ENCODE measurements around the gene CRTC3.
"Not testable (repeated sequence)": the region's sequence is repeated elsewhere in the genome, so short reads cannot be mapped to it uniquely, and the experiment has no call there.

CRTC3 gene

GRCh38 chr15:90636993-90637392 is 107.3 kb downstream of the CRTC3 start:
- H3K4me1 ChIP-seq (ENCODE audit: insufficient read depth, low read length); H3K27ac ChIP-seq (ENCODE audit: low read length); H3K4me3 ChIP-seq (ENCODE audit: low read length); H3K36me3 ChIP-seq (ENCODE audit: insufficient read depth, low read depth, low read length); H3K27me3 ChIP-seq (ENCODE audit: insufficient read depth, low read length); H3K9me3 ChIP-seq (ENCODE audit: insufficient read depth, low read depth, low read length); H3K9ac ChIP-seq (ENCODE audit: low read depth, low read length): not testable (repeated sequence)

GRCh38 chr15:90637693-90638092 is 108.0 kb downstream of the CRTC3 start:
- Histone ChIP-seq H3K4me3 (ENCODE audit: low read length) (no peak overlapping the region), H3K36me3 (ENCODE audit: insufficient read depth, low read depth, low read length) (no peaks in the 10 kb centered on the region), H3K9me3 (ENCODE audit: insufficient read depth, low read depth, low read length) (no peaks in the 10 kb centered on the region), H3K27me3 (ENCODE audit: insufficient read depth, low read length) (no peaks in the 10 kb centered on the region), H3K4me1 (ENCODE audit: insufficient read depth, low read length) (no peaks in the 10 kb centered on the region), H3K9ac (ENCODE audit: low read depth, low read length) (no peak overlapping the region), H3K27ac (ENCODE audit: low read length) (no peak overlapping the region)

GRCh38 chr15:90638201-90638691 is 108.5 kb downstream of the CRTC3 start:
- no peak overlapping the region for H3K9ac ChIP-seq (ENCODE audit: low read depth, low read length)
- H3K36me3 ChIP-seq (ENCODE audit: insufficient read depth, low read depth, low read length), result no peaks in the 10 kb centered on the region
- H3K27ac ChIP-seq (ENCODE audit: low read length), result no peak overlapping the region
- no peak overlapping the region for H3K4me3 ChIP-seq (ENCODE audit: low read length)
- H3K27me3 ChIP-seq (ENCODE audit: insufficient read depth, low read length), result no peaks in the 10 kb centered on the region
- H3K9me3 ChIP-seq (ENCODE audit: insufficient read depth, low read depth, low read length), result no peaks in the 10 kb centered on the region
- no peaks in the 10 kb centered on the region for H3K4me1 ChIP-seq (ENCODE audit: insufficient read depth, low read length)

GRCh38 chr15:90638963-90639362 is 109.2 kb downstream of the CRTC3 start:
- Histone ChIP-seq H3K27ac (ENCODE audit: low read length) (no peak overlapping the region), H3K4me3 (ENCODE audit: low read length) (no peak overlapping the region), H3K9me3 (ENCODE audit: insufficient read depth, low read depth, low read length) (no peaks in the 10 kb centered on the region), H3K36me3 (ENCODE audit: insufficient read depth, low read depth, low read length) (no peaks in the 10 kb centered on the region), H3K4me1 (ENCODE audit: insufficient read depth, low read length) (no peaks in the 10 kb centered on the region), H3K27me3 (ENCODE audit: insufficient read depth, low read length) (no peaks in the 10 kb centered on the region), H3K9ac (ENCODE audit: low read depth, low read length) (no peak overlapping the region)

GRCh38 chr15:90640862-90641261 is 111.1 kb downstream of the CRTC3 start:
- Histone ChIP-seq H3K36me3 (ENCODE audit: insufficient read depth, low read depth, low read length) (no peaks in the 10 kb centered on the region), H3K27ac (ENCODE audit: low read length) (no peak overlapping the region), H3K27me3 (ENCODE audit: insufficient read depth, low read length) (no peaks in the 10 kb centered on the region), H3K4me1 (ENCODE audit: insufficient read depth, low read length) (no peaks in the 10 kb centered on the region), H3K4me3 (ENCODE audit: low read length) (no peak overlapping the region), H3K9ac (ENCODE audit: low read depth, low read length) (no peak overlapping the region), H3K9me3 (ENCODE audit: insufficient read depth, low read depth, low read length) (no peaks in the 10 kb centered on the region)

GRCh38 chr15:90641581-90642463 is 112.1 kb downstream of the CRTC3 start:
- Histone ChIP-seq H3K27ac (ENCODE audit: low read length) (no peak overlapping the region), H3K9ac (ENCODE audit: low read depth, low read length) (no peak overlapping the region), H3K4me3 (ENCODE audit: low read length) (no peak overlapping the region), H3K4me1 (ENCODE audit: insufficient read depth, low read length) (no peaks in the 10 kb centered on the region), H3K9me3 (ENCODE audit: insufficient read depth, low read depth, low read length) (no peaks in the 10 kb centered on the region), H3K27me3 (ENCODE audit: insufficient read depth, low read length) (no peaks in the 10 kb centered on the region), H3K36me3 (ENCODE audit: insufficient read depth, low read depth, low read length) (no peaks in the 10 kb centered on the region)

- Histone ChIP-seq H3K27ac (ENCODE audit: low read length) (no peak overlapping the region), H3K4me1 (ENCODE audit: insufficient read depth, low read length) (no peaks in the 10 kb centered on the region), H3K9me3 (ENCODE audit: insufficient read depth, low read depth, low read length) (no peaks in the 10 kb centered on the region), H3K27me3 (ENCODE audit: insufficient read depth, low read length) (no peaks in the 10 kb centered on the region), H3K4me3 (ENCODE audit: low read length) (no peak overlapping the region), H3K9ac (ENCODE audit: low read depth, low read length) (no peak overlapping the region), H3K36me3 (ENCODE audit: insufficient read depth, low read depth, low read length) (no peaks in the 10 kb centered on the region)
Measured at GRCh38 chr15:90642464-90643300, 113.0 kb downstream of the CRTC3 start.

GRCh38 chr15:90643301-90643632 is 113.5 kb downstream of the CRTC3 start:
- Histone ChIP-seq H3K27ac (ENCODE audit: low read length) (no peak overlapping the region), H3K36me3 (ENCODE audit: insufficient read depth, low read depth, low read length) (no peaks in the 10 kb centered on the region), H3K4me1 (ENCODE audit: insufficient read depth, low read length) (no peaks in the 10 kb centered on the region), H3K27me3 (ENCODE audit: insufficient read depth, low read length) (no peaks in the 10 kb centered on the region), H3K4me3 (ENCODE audit: low read length) (no peak overlapping the region), H3K9ac (ENCODE audit: low read depth, low read length) (no peak overlapping the region), H3K9me3 (ENCODE audit: insufficient read depth, low read depth, low read length) (no peaks in the 10 kb centered on the region)

- Histone ChIP-seq H3K27me3 (ENCODE audit: insufficient read depth, low read length) (no peaks in the 10 kb centered on the region), H3K27ac (ENCODE audit: low read length) (no peak overlapping the region), H3K4me3 (ENCODE audit: low read length) (no peak overlapping the region), H3K9ac (ENCODE audit: low read depth, low read length) (no peak overlapping the region), H3K4me1 (ENCODE audit: insufficient read depth, low read length) (no peaks in the 10 kb centered on the region), H3K36me3 (ENCODE audit: insufficient read depth, low read depth, low read length) (no peaks in the 10 kb centered on the region), H3K9me3 (ENCODE audit: insufficient read depth, low read depth, low read length) (no peaks in the 10 kb centered on the region)
Measured at GRCh38 chr15:90644526-90644925, 114.8 kb downstream of the CRTC3 start.

- no peaks in the 10 kb centered on the region for H3K9me3 ChIP-seq (ENCODE audit: insufficient read depth, low read depth, low read length)
- no peaks in the 10 kb centered on the region for H3K36me3 ChIP-seq (ENCODE audit: insufficient read depth, low read depth, low read length)
- no peak overlapping the region for H3K4me3 ChIP-seq (ENCODE audit: low read length)
- H3K27me3 ChIP-seq (ENCODE audit: insufficient read depth, low read length), result no peaks in the 10 kb centered on the region
- H3K9ac ChIP-seq (ENCODE audit: low read depth, low read length), result no peak overlapping the region
- no peaks in the 10 kb centered on the region for H3K4me1 ChIP-seq (ENCODE audit: insufficient read depth, low read length)
- no peak overlapping the region for H3K27ac ChIP-seq (ENCODE audit: low read length)
Measured at GRCh38 chr15:90644952-90645725, 115.4 kb downstream of the CRTC3 start.

- no peaks in the 10 kb centered on the region for H3K36me3 ChIP-seq (ENCODE audit: insufficient read depth, low read depth, low read length)
- no peak overlapping the region for H3K9ac ChIP-seq (ENCODE audit: low read depth, low read length)
- no peak overlapping the region for H3K27ac ChIP-seq (ENCODE audit: low read length)
- no peak overlapping the region for H3K4me3 ChIP-seq (ENCODE audit: low read length)
- no peaks in the 10 kb centered on the region for H3K9me3 ChIP-seq (ENCODE audit: insufficient read depth, low read depth, low read length)
- no peaks in the 10 kb centered on the region for H3K27me3 ChIP-seq (ENCODE audit: insufficient read depth, low read length)
- no peaks in the 10 kb centered on the region for H3K4me1 ChIP-seq (ENCODE audit: insufficient read depth, low read length)
Measured at GRCh38 chr15:90645873-90646575, 116.3 kb downstream of the CRTC3 start.
